Measurements from ENCODE around the gene CEP164. TPM values are rescaled to one million over a fixed set of nuclear protein-coding genes. Genes with fewer than 3 reads are reported as not detected.

CEP164 gene
- total RNA-seq, 3 donors from 2014 or later: 13.8 to 26.2 (median 17.3) TPM

GRCh38 chr11:117442869-117443239 lies 115.2 kb downstream of the CEP164 start:
- intact Hi-C loops (cut with DNase I, micrococcal nuclease): no loop called here
- ATAC-seq (no peak), DNase-seq (no peak)
- Histone ChIP-seq H3K4me3 (no peak overlapping the region), H3K36me3 (ENCODE audit: low read depth) (no peaks in the 10 kb centered on the region), H3K9me3 (no peaks in the 10 kb centered on the region), H3K4me1 (ENCODE audit: low read depth) (no peaks in the 10 kb centered on the region)
- no peak for TF ChIP-seq CTCF (IDR thresholded peaks at IDR 0.05)

GRCh38 chr11:117443266-117444186 lies 115.9 kb downstream of the CEP164 start:
- no peaks in the 10 kb centered on the region for H3K36me3 ChIP-seq (ENCODE audit: low read depth)
- DNase-seq (peak in 2 of 3 donors; percentile 56 to 65), ATAC-seq (peak; percentile 72)
- H3K4me1 ChIP-seq (ENCODE audit: low read depth): no peaks in the 10 kb centered on the region
- no peaks in the 10 kb centered on the region for H3K9me3 ChIP-seq
- intact Hi-C loops (cut with DNase I, micrococcal nuclease): no loop called here
- TF ChIP-seq CTCF (IDR thresholded peaks at IDR 0.05): peak; percentile 14
- no peak overlapping the region for H3K4me3 ChIP-seq

- intact Hi-C loops (cut with DNase I, micrococcal nuclease): no loop called here
- Histone ChIP-seq H3K9me3 (no peaks in the 10 kb centered on the region), H3K4me3 (no peak overlapping the region), H3K36me3 (ENCODE audit: low read depth) (no peaks in the 10 kb centered on the region), H3K4me1 (ENCODE audit: low read depth) (no peaks in the 10 kb centered on the region)
- TF ChIP-seq CTCF (IDR thresholded peaks at IDR 0.05): no peak
- ATAC-seq: no peak
- no peak for DNase-seq
These were observed 116.6 kb downstream of the CEP164 start for GRCh38 chr11:117444256-117444655.

DNA sequence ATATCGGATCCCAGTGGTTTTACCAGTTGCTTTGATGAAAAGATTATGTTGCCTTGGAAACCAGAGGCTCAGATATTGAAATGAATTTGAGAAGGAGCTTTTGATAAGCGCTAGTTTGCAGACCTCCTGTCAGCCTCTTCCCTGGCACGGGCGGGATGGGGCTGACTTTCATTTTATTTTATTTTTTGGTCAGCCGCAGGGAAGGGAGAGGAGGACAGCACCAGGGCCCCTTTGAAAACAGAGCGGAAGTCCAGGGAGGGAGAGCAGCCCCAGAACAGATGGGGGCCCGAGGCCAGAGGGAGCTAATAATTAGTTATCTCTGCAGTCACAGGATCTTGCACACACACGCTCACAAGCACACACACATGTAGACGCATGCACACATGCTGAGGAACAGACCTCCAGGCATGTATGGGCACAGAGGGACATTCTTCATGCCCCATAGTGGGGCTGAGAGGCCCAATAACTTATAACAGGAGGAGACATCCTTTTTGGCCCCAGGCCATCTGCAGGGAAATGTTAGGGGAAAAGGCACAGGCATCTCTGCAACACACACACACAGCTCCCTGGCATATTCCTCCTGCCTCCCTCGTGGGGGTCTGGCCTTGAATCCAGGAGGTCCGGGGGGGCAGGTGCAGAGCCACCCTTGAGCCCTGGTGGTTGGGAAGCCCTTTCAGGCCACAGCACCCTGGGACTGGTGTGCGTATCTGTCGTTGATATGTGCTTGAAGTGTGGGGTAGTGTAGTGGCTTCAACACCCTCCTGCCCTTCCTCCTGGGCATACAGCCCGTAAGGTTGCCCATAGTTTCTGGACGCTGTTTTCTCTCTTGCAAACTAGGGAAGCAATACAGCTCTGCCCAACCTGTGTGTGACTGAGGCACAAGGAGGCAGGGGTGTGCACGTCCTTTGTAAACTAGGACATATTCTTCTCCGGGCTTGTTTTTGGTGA lies 117.3 kb downstream of the CEP164 start:
- intact Hi-C loops (cut with DNase I, micrococcal nuclease): no loop called here
- ATAC-seq: no peak
- no peaks in the 10 kb centered on the region for H3K9me3 ChIP-seq
- H3K4me3 ChIP-seq: no peak overlapping the region
- DNase-seq: no peak
- no peak for TF ChIP-seq CTCF (IDR thresholded peaks at IDR 0.05)
- no peaks in the 10 kb centered on the region for H3K4me1 ChIP-seq (ENCODE audit: low read depth)
- no peaks in the 10 kb centered on the region for H3K36me3 ChIP-seq (ENCODE audit: low read depth)

DNA sequence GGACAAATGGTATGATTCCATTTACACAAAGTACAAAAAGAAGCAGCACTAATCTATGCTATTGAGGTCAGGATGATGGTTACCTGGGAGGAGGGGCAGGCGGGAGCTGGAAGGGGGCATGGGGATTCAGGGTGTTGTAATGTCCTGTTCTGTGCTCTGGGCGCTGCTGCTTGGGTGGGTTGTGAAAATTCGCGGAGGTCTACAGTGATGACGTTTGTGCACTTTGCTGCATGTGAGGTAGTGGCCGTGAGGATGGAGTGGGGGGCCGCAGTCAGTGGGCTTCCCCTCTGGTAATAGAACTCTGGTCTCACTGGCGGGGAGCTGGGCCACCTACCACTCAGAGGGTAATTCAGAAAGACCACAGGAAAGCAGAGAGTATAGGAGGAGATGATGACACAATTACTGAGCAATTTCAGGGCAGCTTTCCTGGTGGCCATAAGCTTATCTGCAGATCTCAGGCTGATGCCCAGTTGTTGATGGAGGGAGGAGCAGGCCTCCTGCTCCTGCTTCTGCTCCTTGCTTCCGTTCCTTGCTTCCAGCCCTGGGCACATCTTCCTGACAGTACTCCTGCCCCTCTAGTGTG lies 121.5 kb downstream of the CEP164 start:
- Histone ChIP-seq H3K9me3 (no peaks in the 10 kb centered on the region), H3K36me3 (ENCODE audit: low read depth) (no peaks in the 10 kb centered on the region), H3K4me3 (no peak overlapping the region), H3K4me1 (ENCODE audit: low read depth) (no peaks in the 10 kb centered on the region)
- no peak for TF ChIP-seq CTCF (IDR thresholded peaks at IDR 0.05)
- no peak for DNase-seq
- intact Hi-C loops (cut with DNase I, micrococcal nuclease): no loop called here
- ATAC-seq: no peak

Measured in mucosa of descending colon (tissue), 3 donors.